Mesothelial cell of epicardium (in vitro differentiated cells): ENCODE measurements around the gene SKAP1. TPM values are rescaled to one million over a fixed set of nuclear protein-coding genes. Genes with fewer than 3 reads are reported as not detected.

Experiments
- DNase-seq, 2 experiments: peaks; one replicate each; pipeline ENCODE4 v3.0.0; 2021; ENCODE audit warnings: low spot score in 2 of 2; ENCODE audit not compliant: unreplicated experiment in 2 of 2
- H3K27ac Mint-ChIP-seq: 2 replicates; pipeline ENCODE4 v1.8.0; 2021; ENCODE audit warnings: mixed read lengths
- H3K27me3 Mint-ChIP-seq: 2 replicates; pipeline ENCODE4 v1.8.0; 2021; ENCODE audit warnings: low read depth, mixed read lengths
- H3K36me3 Mint-ChIP-seq: 2 replicates; pipeline ENCODE4 v1.8.0; 2021; ENCODE audit warnings: mixed read lengths
- H3K4me1 Mint-ChIP-seq: 2 replicates; pipeline ENCODE4 v1.8.0; 2021; ENCODE audit warnings: mixed read lengths
- H3K4me3 Mint-ChIP-seq: 2 replicates; pipeline ENCODE4 v1.8.0; 2021; ENCODE audit warnings: mild to moderate bottlenecking, moderate library complexity, mixed read lengths
- H3K9me3 Mint-ChIP-seq: 2 replicates; pipeline ENCODE4 v1.8.0; 2021; ENCODE audit warnings: mixed read lengths
- total RNA-seq: library from RNA; stranded (reverse); gene quantifications from 3 replicates; pipeline ENCODE4 v1.2.1, GENCODE V29; 2021
- TF ChIP-seq, protein P1 (sequence below): fragments of 200-600 bp; sonication (generic); IDR thresholded peaks from one replicate; pipeline ENCODE4 v1.5.0; 2021; ENCODE audit warnings: antibody characterized with exemption; ENCODE audit not compliant: unreplicated experiment

SKAP1 gene
- total RNA-seq, 1 donor from 2014 or later: 3.4 TPM

GRCh38 chr17:48129981-48130380 lies 300.0 kb downstream of the SKAP1 start:
- no peaks in the 10 kb centered on the region for H3K27me3 Mint-ChIP-seq
- H3K36me3 Mint-ChIP-seq: peaks cover 4% of the 10 kb centered on the region
- H3K27ac Mint-ChIP-seq: no peak overlapping the region
- no peaks in the 10 kb centered on the region for H3K9me3 Mint-ChIP-seq
- no peak overlapping the region for H3K4me3 Mint-ChIP-seq
- no peak for DNase-seq
- TF ChIP-seq, protein P1, sequence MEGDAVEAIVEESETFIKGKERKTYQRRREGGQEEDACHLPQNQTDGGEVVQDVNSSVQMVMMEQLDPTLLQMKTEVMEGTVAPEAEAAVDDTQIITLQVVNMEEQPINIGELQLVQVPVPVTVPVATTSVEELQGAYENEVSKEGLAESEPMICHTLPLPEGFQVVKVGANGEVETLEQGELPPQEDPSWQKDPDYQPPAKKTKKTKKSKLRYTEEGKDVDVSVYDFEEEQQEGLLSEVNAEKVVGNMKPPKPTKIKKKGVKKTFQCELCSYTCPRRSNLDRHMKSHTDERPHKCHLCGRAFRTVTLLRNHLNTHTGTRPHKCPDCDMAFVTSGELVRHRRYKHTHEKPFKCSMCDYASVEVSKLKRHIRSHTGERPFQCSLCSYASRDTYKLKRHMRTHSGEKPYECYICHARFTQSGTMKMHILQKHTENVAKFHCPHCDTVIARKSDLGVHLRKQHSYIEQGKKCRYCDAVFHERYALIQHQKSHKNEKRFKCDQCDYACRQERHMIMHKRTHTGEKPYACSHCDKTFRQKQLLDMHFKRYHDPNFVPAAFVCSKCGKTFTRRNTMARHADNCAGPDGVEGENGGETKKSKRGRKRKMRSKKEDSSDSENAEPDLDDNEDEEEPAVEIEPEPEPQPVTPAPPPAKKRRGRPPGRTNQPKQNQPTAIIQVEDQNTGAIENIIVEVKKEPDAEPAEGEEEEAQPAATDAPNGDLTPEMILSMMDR: no peak
- no peaks in the 10 kb centered on the region for H3K4me1 Mint-ChIP-seq

- H3K27me3 Mint-ChIP-seq: no peaks in the 10 kb centered on the region
- H3K9me3 Mint-ChIP-seq: no peaks in the 10 kb centered on the region
- H3K36me3 Mint-ChIP-seq: peaks cover 5% of the 10 kb centered on the region
- H3K4me3 Mint-ChIP-seq: no peak overlapping the region
- TF ChIP-seq, protein P1: no peak
- no peak for DNase-seq
- H3K4me1 Mint-ChIP-seq: no peaks in the 10 kb centered on the region
- no peak overlapping the region for H3K27ac Mint-ChIP-seq
These were observed 301.6 kb downstream of the SKAP1 start for GRCh38 chr17:48128400-48128799.

DNA sequence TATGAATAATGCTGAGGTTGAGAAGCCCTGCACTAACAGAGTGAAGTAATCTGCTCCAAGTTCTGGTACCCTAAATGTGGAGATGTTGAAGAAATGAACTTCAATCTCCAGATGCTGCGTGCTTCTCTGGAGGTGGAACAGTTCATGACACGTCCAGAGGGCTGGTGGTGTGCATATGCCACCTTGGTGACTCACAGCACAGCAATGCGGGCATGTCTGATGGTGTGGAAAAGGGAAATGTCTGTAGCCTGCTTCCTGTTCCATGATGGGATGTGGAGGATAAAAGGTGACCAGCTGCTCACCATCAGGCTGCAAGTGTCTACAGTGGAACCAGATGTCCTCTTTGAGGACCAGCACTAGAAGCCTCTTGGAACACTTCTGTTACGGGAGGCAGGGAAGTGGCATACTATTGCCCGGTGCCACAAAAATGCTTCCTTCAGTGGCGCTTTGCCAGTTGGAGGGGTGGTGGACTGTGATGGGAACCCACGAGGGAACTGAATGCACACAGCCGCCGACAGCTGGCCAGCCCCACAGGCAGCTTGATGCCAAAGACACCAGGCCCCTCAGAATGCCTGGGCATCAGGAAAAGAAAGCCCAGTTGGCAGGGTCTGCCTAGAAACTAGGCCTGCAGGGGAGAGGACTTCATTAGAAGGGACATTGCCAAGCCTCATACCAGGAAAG lies 302.5 kb downstream of the SKAP1 start:
- TF ChIP-seq, protein P1: no peak
- no peaks in the 10 kb centered on the region for H3K4me1 Mint-ChIP-seq
- peaks cover 11% of the 10 kb centered on the region for H3K36me3 Mint-ChIP-seq
- DNase-seq: no peak
- H3K27me3 Mint-ChIP-seq: no peaks in the 10 kb centered on the region
- no peaks in the 10 kb centered on the region for H3K9me3 Mint-ChIP-seq
- no peak overlapping the region for H3K4me3 Mint-ChIP-seq
- no peak overlapping the region for H3K27ac Mint-ChIP-seq

DNA sequence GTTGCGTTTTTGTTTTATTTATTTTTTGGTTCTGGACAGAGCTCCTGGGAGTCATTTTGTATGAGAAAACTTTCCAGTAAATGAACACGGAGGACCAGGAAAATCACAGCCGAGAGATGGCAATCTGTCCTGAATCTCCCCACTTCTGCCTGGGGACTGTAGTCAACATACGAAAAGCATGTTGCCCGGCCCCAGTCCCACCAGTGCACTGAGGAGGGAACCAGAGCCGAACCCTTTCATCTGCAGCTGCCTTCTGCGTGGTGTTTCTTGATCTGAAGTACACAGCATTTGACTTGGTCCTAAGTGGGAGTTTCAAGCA lies 303.5 kb downstream of the SKAP1 start:
- no peak for DNase-seq
- Mint-ChIP-seq H3K36me3 (peaks cover 12% of the 10 kb centered on the region), H3K27me3 (no peaks in the 10 kb centered on the region), H3K4me3 (no peak overlapping the region), H3K9me3 (no peaks in the 10 kb centered on the region), H3K27ac (no peak overlapping the region), H3K4me1 (no peaks in the 10 kb centered on the region)
- TF ChIP-seq, protein P1: no peak

DNA sequence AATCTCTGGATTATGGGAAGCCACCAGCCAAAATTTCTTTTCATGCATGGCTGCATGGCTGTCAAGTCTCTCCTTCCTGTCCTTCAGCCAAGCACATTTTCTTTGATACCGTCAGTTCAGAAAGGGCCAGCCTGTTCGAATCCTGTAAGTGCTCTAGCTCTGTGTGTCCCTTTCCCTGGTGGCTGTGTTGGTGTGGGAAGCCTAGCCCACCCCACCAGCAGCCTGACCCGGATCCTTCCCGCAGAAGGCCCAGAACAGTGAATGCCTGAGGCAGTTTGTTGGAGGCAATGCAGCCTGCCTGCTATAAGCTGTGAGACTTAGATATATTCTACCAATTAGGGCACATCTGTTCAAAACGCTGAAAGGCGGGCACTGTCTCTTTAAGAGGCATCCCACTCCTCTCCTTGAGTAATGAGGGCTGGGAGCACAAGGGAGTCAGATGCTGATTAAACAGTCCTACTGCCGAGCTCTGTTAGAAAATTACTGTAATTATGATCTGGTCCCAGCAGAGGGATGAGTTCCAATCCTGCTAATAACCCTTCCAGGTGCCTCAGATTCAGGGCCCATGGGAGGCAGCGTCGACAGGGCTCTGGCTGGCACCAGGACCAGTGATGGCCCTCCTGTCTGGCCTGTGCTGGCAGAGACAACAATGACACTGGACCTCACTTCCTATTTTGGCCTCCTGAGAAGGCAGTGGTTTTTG lies 304.0 kb downstream of the SKAP1 start:
- Mint-ChIP-seq H3K4me3 (no peak overlapping the region), H3K27ac (no peak overlapping the region), H3K36me3 (peaks cover 16% of the 10 kb centered on the region), H3K27me3 (no peaks in the 10 kb centered on the region), H3K4me1 (no peaks in the 10 kb centered on the region), H3K9me3 (no peaks in the 10 kb centered on the region)
- TF ChIP-seq, protein P1: no peak
- DNase-seq: no peak
